RWPE1 (cell line): ENCODE measurements around the gene LRCH3.

Experiments
- CTCF ChIA-PET: fragments of 350-600 bp; sonication (Branson Sonifier 250); formaldehyde crosslinking; extraction: SDS; loops from one replicate; lab custom pipeline; 2021; lab: Yijun Ruan, JAX
- POLR2A ChIA-PET: fragments of 400-600 bp; formaldehyde crosslinking; extraction: SDS; loops from one replicate; lab custom pipeline; 2020; ENCODE audit warnings: antibody characterized with exemption; ENCODE audit not compliant: low non-redundant PET; lab: Yijun Ruan, JAX
- DNase-seq: peaks from one replicate; pipeline ENCODE4 v3.0.0; 2012; ENCODE audit warnings: low spot score
- H3K27ac ChIP-seq: fragments of 450-650 bp; 2 replicates; pipeline ENCODE4 v1.5.1; 2017
- CTCF ChIP-seq: fragments of 450-650 bp; conservative IDR thresholded peaks from 2 replicates; pipeline ENCODE4 v1.5.1; 2017; ENCODE audit warnings: low read depth, mild to moderate bottlenecking

The LRCH3 gene

GRCh38 chr3:197791113-197791891, at the start of gene LRCH3:
TSS of gene LRCH3 (plus strand) at chr3:197791254. CDS start at chr3:197791279, 25 bp downstream.
- POLR2A ChIA-PET: interaction anchor here (0.7 kb wide), 2 partner anchors 19 to 120 kb away, joined by 3 read pairs; no protein-coding TSS in a partner anchor
- no peak for TF ChIP-seq CTCF
- peak within 1 kb of the TSS; percentile 90 for H3K27ac ChIP-seq
- peak; percentile 93 for DNase-seq
- CTCF ChIA-PET: interaction anchor here (0.6 kb wide), 2 partner anchors 16 to 277 kb away, joined by 4 to 5 read pairs; no protein-coding TSS in a partner anchor

DNA sequence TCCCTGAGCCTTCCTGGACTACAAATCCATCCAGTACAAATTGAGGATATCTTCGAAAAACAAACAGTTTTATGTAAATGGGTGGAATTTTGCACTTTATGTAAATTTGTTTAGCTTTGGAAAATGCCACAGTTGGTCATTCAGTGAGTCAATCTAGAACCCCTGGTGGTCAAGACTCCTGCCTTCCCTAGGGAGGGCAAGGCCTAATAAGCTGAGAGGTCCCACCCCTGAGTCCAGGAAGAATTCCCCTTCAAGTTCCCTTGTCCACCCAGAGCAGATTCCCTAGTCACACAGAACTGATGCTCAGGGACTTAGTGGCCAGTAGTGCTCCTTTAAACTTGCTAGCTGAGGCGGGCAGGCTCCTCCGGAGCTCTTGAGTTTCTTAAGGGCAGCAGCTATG, 48.3 kb upstream of the LRCH3 start:
- H3K27ac ChIP-seq: no peak overlapping the region
- DNase-seq: no peak
- CTCF ChIA-PET: interaction anchor here (0.6 kb wide), 1 partner anchor 269 kb away, joined by 5 read pairs; no protein-coding TSS in a partner anchor
- POLR2A ChIA-PET: no interaction called here
- TF ChIP-seq CTCF: no peak

GRCh38 chr3:197746209-197746608, 44.8 kb upstream of the LRCH3 start:
- ChIA-PET POLR2A (no interaction called here), CTCF (no interaction called here)
- DNase-seq: no peak
- no peak for TF ChIP-seq CTCF
- no peak overlapping the region for H3K27ac ChIP-seq

GRCh38 chr3:197746801-197747237, 44.2 kb upstream of the LRCH3 start:
- no peak for DNase-seq
- POLR2A ChIA-PET: no interaction called here
- CTCF ChIA-PET: interaction anchor here (0.6 kb wide), 1 partner anchor 74 kb away, joined by 3 read pairs; no protein-coding TSS in a partner anchor
- no peak overlapping the region for H3K27ac ChIP-seq
- no peak for TF ChIP-seq CTCF

- ChIA-PET CTCF (interaction anchor here (0.5 to 0.7 kb wide), 3 partner anchors 35 to 454 kb away, joined by 3 to 5 read pairs (median 4); no protein-coding TSS in a partner anchor), POLR2A (no interaction called here)
- peak overlapping the region; percentile 96 for H3K27ac ChIP-seq
- no peak for TF ChIP-seq CTCF
- no peak for DNase-seq
Observed at GRCh38 chr3:197748597-197749314, 42.3 kb upstream of the LRCH3 start.

DNA sequence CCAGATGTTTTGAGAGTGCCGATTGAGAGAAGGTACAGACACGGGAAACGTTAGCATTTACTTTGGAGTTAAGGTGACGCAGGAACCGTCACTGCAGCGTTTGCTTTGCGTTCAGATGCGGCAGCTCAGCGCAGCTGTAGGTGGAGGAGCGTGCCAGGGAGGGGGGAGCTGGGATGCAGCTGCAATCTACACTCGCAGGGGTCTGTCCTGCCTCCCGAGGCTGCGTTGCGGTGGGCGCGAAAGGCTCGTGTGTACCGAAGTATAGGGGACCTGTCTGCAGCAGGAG, 41.8 kb upstream of the LRCH3 start:
- CTCF ChIA-PET: interaction anchor here (0.5 kb wide), 1 partner anchor 450 kb away, joined by 3 read pairs; no protein-coding TSS in a partner anchor
- POLR2A ChIA-PET: no interaction called here
- DNase-seq: peak; percentile 68
- peak overlapping the region; percentile 96 for H3K27ac ChIP-seq
- TF ChIP-seq CTCF: no peak
